GM12878 (cell line): ENCODE data around the gene NOS3. TPM values are rescaled to one million over a fixed set of nuclear protein-coding genes. Genes with fewer than 3 reads are reported as not detected.

Source experiments
- ATAC-seq: fragments of 200-7000 bp; cut with Tn5 transposase; 3 replicates; pipeline ENCODE4 v1.9.1; 2020; ENCODE audit warnings: mild to moderate bottlenecking, moderate library complexity
- BruUV-seq: library from RNA; stranded (reverse); fragments of 400-500 nt; replicated peaks from 2 replicates; lab custom pipeline; 2021; lab: Mats Ljungman, UMichigan
- CTCF ChIA-PET: fragments of 300-600 bp; sonication (Branson Sonifier 250); formaldehyde crosslinking; extraction: SDS; loops from one replicate; lab custom pipeline; 2021; ENCODE audit warnings: inconsistent platforms; lab: Yijun Ruan, JAX
- POLR2A ChIA-PET: fragments of 350-600 bp; formaldehyde crosslinking; extraction: SDS; loops from one replicate; lab custom pipeline; 2021; ENCODE audit warnings: inconsistent platforms; lab: Charles Lee
- RAD21 ChIA-PET: fragments of 300-600 bp; sonication (Branson Sonifier 250); formaldehyde crosslinking; loops from one replicate; lab custom pipeline; 2023; ENCODE audit warnings: antibody characterized with exemption; ENCODE audit not compliant: unreplicated experiment; lab: Charles Lee
- SMC1A ChIA-PET: fragments of 300-600 bp; sonication (Branson Sonifier 250); formaldehyde crosslinking; loops from one replicate; lab custom pipeline; 2023; ENCODE audit not compliant: unreplicated experiment, uncharacterized antibody; lab: Charles Lee
- DNase-seq: peaks from one replicate; pipeline ENCODE4 v3.0.0-alpha.2; 2011; ENCODE audit warnings: low read depth, low spot score
- FAIRE-seq: peaks from 3 replicates; lab custom pipeline; 2011; peaks lifted over from hg19 to GRCh38; lab: Jason Lieb, UNC
- H2AFZ ChIP-seq: 2 replicates; pipeline ENCODE4 v1.6.0; 2011; ENCODE audit warnings: low read depth, low read length, control low read depth; ENCODE audit not compliant: control insufficient read depth
- H3K27ac ChIP-seq: 2 replicates; pipeline ENCODE4 v1.5.1; 2011; ENCODE audit warnings: control low read depth; ENCODE audit not compliant: control insufficient read depth, insufficient read depth
- H3K27me3 ChIP-seq, 2 experiments: replicated peaks in 1 of 2; 2 replicates each; pipeline versions ENCODE4 v1.6.0 to v1.6.1; 2011; ENCODE audit warnings: low read length in 1 of 2; ENCODE audit not compliant: control insufficient read depth in 2 of 2, insufficient read depth in 2 of 2
- H3K36me3 ChIP-seq, 2 experiments: 2 replicates each; pipeline ENCODE4 v1.5.1; 2011; ENCODE audit warnings: low read length in 1 of 2; ENCODE audit not compliant: control insufficient read depth in 2 of 2, insufficient read depth in 2 of 2
- H3K4me1 ChIP-seq: 2 replicates; pipeline ENCODE4 v1.6.1; 2011; ENCODE audit warnings: mild to moderate bottlenecking, low read length, moderate library complexity, mixed read lengths; ENCODE audit not compliant: control insufficient read depth, insufficient read depth
- H3K4me2 ChIP-seq: 2 replicates; pipeline ENCODE4 v1.6.0; 2011; ENCODE audit warnings: control low read depth; ENCODE audit not compliant: control insufficient read depth, insufficient read depth
- H3K4me3 ChIP-seq: fragments of 200-600 bp; sonication (generic); 2 replicates; pipeline ENCODE4 v1.5.1; 2016
- H3K79me2 ChIP-seq: 2 replicates; pipeline ENCODE4 v1.6.0; 2011; ENCODE audit warnings: low read length; ENCODE audit not compliant: control insufficient read depth, insufficient read depth
- H3K9ac ChIP-seq: 2 replicates; pipeline ENCODE4 v1.8.0; 2011; ENCODE audit warnings: low read length, control low read depth, mixed read lengths; ENCODE audit not compliant: control insufficient read depth, insufficient read depth
- H3K9me3 ChIP-seq: replicated peaks from 3 replicates; pipeline ENCODE4 v1.5.1; 2011; ENCODE audit warnings: mild to moderate bottlenecking, low read length; ENCODE audit not compliant: control insufficient read depth, insufficient read depth
- H4K20me1 ChIP-seq: 2 replicates; pipeline ENCODE4 v1.6.0; 2011; ENCODE audit not compliant: control insufficient read depth, insufficient read depth
- BCL3 ChIP-seq: IDR thresholded peaks from 2 replicates; pipeline ENCODE4 v1.6.1; 2011; ENCODE audit warnings: borderline replicate concordance, low read depth, mild to moderate bottlenecking, moderate library complexity, low read length; ENCODE audit not compliant: insufficient read depth, poor library complexity, severe bottlenecking
- BMI1 ChIP-seq: fragments of 450-650 bp; IDR thresholded peaks from 2 replicates; pipeline ENCODE4 v1.6.1; 2016; ENCODE audit warnings: mild to moderate bottlenecking, moderate library complexity, borderline replicate concordance
- CREM ChIP-seq: IDR thresholded peaks from 2 replicates; pipeline ENCODE4 v1.6.1; 2014; ENCODE audit warnings: antibody characterized with exemption, low read depth
- EED ChIP-seq: sonication (generic); IDR thresholded peaks from 2 replicates; pipeline ENCODE4 v1.6.1; 2016; ENCODE audit warnings: antibody characterized with exemption, low read depth
- GATAD2B ChIP-seq: fragments of 450-650 bp; conservative IDR thresholded peaks from 2 replicates; pipeline ENCODE4 v1.6.1; 2017; ENCODE audit warnings: low read depth, mild to moderate bottlenecking, moderate library complexity
- KDM1A ChIP-seq: fragments of 200-600 bp; sonication (generic); IDR thresholded peaks from 2 replicates; pipeline ENCODE4 v1.6.1; 2016; ENCODE audit warnings: borderline replicate concordance
- NR2C2 ChIP-seq: IDR thresholded peaks from 2 replicates; pipeline ENCODE4 v1.6.1; 2011; ENCODE audit warnings: borderline replicate concordance, low read depth; ENCODE audit not compliant: control insufficient read depth, insufficient read length
- SPI1 ChIP-seq: IDR thresholded peaks from 2 replicates; pipeline ENCODE4 v1.6.1; 2011; ENCODE audit warnings: low read depth, mild to moderate bottlenecking, low read length, moderate library complexity, borderline replicate concordance; ENCODE audit not compliant: insufficient read depth
- SREBF1 ChIP-seq: IDR thresholded peaks from 2 replicates; pipeline ENCODE4 v1.6.1; 2012; ENCODE audit warnings: mild to moderate bottlenecking, low read length
- SRF ChIP-seq, 2 experiments: IDR thresholded peaks; 2 replicates each; pipeline ENCODE4 v1.6.1; 2011; ENCODE audit warnings: low read depth in 2 of 2, low read length in 2 of 2, mild to moderate bottlenecking in 1 of 2, moderate library complexity in 1 of 2
- ZNF592 ChIP-seq: fragments of 450-650 bp; IDR thresholded peaks from 2 replicates; pipeline ENCODE4 v1.6.1; 2017; ENCODE audit warnings: mild to moderate bottlenecking, moderate library complexity
- WGBS: methylation state at CpG from one replicate; pipeline ENCODE4 v1.1.6; 2016; ENCODE audit warnings: low lambda C conversion rate; ENCODE audit not compliant: insufficient replicate concordance, insufficient coverage; ENCODE audit errors: missing lambda C conversion rate; 5-methylcytosine and 5-hydroxymethylcytosine counted together
- in situ Hi-C: fragments of 300-500 bp; cut with MboI; formaldehyde crosslinking; loops from 9 replicates; pipeline ENCODE4 v1.14.3; 2018; ENCODE audit warnings: mixed read lengths
- intact Hi-C: fragments of 100-400 bp; cut with micrococcal nuclease; formaldehyde crosslinking; loops from one replicate; pipeline ENCODE4 v1.14.2; 2022; ENCODE audit not compliant: unreplicated experiment
- polyA plus RNA-seq, 11 experiments: library from polyadenylated mRNA; depleted of rRNA in 4 of 11; unstranded in 6 of 11; stranded (reverse) in 5 of 11; fragments of >200 nt; fragmentation: Nextera tagmentation in 4 of 11; fragmentation: Illumina TruSeq in 1 of 11; extraction: Ambion mirVana in 4 of 11; extraction: Trizol in 1 of 11; gene quantifications; 1 replicate in 1 of 11; 2 replicates in 10 of 11; pipeline versions ENCODE4 v1.2.1 to v1.2.3, GENCODE V29; 2011 to 2016; ENCODE audit warnings: inconsistent platforms in 2 of 11, missing spikeins in 2 of 11, low read depth in 1 of 11
- total RNA-seq, 4 experiments: library from RNA; depleted of rRNA in 3 of 4; stranded (reverse); fragments of >200 nt in 3 of 4; fragmentation: Illumina TruSeq in 1 of 4; extraction: Trizol in 1 of 4; gene quantifications; 2 replicates each; pipeline versions ENCODE4 v1.2.1 to v1.2.3, GENCODE V29; 2013 to 2021

Gene NOS3
- total and polyA plus RNA-seq, 10 of the 15 experiments (the other 5 are each of a cell fraction or from before 2014, with no cell fraction given), result 0.06 to 0.92 (median 0.30) TPM; not detected in 3

GRCh38 chr7:150999497-151000230 is 8.8 kb downstream of the NOS3 start:
- Histone ChIP-seq H3K4me2 (no peak overlapping the region), H4K20me1 (no peaks in the 10 kb centered on the region), H3K79me2 (no peaks in the 10 kb centered on the region), H2AFZ (no peak overlapping the region), H3K9me3 (no peaks in the 10 kb centered on the region), H3K4me3 (no peak overlapping the region), H3K36me3 (no peaks in the 10 kb centered on the region), H3K4me1 (no peaks in the 10 kb centered on the region), H3K9ac (no peak overlapping the region), H3K27ac (no peak overlapping the region), H3K27me3 (no peaks in the 10 kb centered on the region)
- POLR2A ChIA-PET, result no interaction called here
- in situ Hi-C loops (no loop called here), intact Hi-C loops (no loop called here)
- SMC1A ChIA-PET, result no interaction called here
- DNase-seq (no peak), FAIRE-seq (no peak), ATAC-seq (no peak)
- RAD21 ChIA-PET, result no interaction called here
- CTCF ChIA-PET, result no interaction called here
- WGBS, result 21% methylated on average over 3 of the region's 5 CpGs
- BruUV-seq, result no TSS peak
- no peak for TF ChIP-seq SPI1
- no peak for TF ChIP-seq BMI1
- no peak for TF ChIP-seq GATAD2B
- TF ChIP-seq ZNF592, result no peak
- TF ChIP-seq BCL3, result no peak
- TF ChIP-seq KDM1A, result no peak
- TF ChIP-seq CREM, result no peak
- TF ChIP-seq NR2C2, result no peak
- TF ChIP-seq SREBF1, result no peak
- no peak for TF ChIP-seq SRF (IDR thresholded peaks at IDR 0.05; ENCODE audit: low read depth in 2 of 2, low read length in 2 of 2)
- TF ChIP-seq EED, result no peak
